Activated T-helper 1 cell treated with anti-CD3 and anti-CD28 coated beads, Interleukin-12 subunit alpha, Interleukin-12 subunit beta, Interleukin-2, Interleukin-4 antibody, amounts not matched to agents 30 ng/mL and 10 ng/mL and 1 ng/mL, durations not matched to agents 14 hours and 24 hours and 36 hours (primary cell): ENCODE data around the gene CDH4. TPM values are rescaled to one million over a fixed set of nuclear protein-coding genes. Genes with fewer than 3 reads are reported as not detected.

Experiments used
- DNase-seq: peaks from one replicate; pipeline ENCODE4 v3.0.0; 2021; ENCODE audit warnings: low spot score
- H3K27ac Mint-ChIP-seq: one replicate; pipeline ENCODE4 v1.8.0; 2021; ENCODE audit warnings: mild to moderate bottlenecking, mixed read lengths
- H3K27me3 Mint-ChIP-seq: one replicate; pipeline ENCODE4 v1.8.0; 2022; ENCODE audit warnings: mild to moderate bottlenecking, moderate library complexity, mixed read lengths; ENCODE audit not compliant: insufficient read depth
- H3K36me3 Mint-ChIP-seq: one replicate; pipeline ENCODE4 v1.8.0; 2021; ENCODE audit warnings: low read depth, mixed read lengths
- H3K4me1 Mint-ChIP-seq: one replicate; pipeline ENCODE4 v1.8.0; 2021; ENCODE audit warnings: low read depth, mixed read lengths
- H3K4me3 Mint-ChIP-seq: one replicate; pipeline ENCODE4 v1.8.0; 2021; ENCODE audit warnings: mild to moderate bottlenecking, moderate library complexity, mixed read lengths
- H3K9me3 Mint-ChIP-seq: one replicate; pipeline ENCODE4 v1.8.0; 2021; ENCODE audit warnings: mixed read lengths
- intact Hi-C: fragments of 100-400 bp; cut with micrococcal nuclease; formaldehyde crosslinking; loops from one replicate; pipeline ENCODE4 v1.15.1; 2024
- total RNA-seq: library from RNA; stranded (reverse); gene quantifications from 2 replicates; pipeline ENCODE4 v1.2.3, GENCODE V29; 2022

Gene CDH4
- total RNA-seq, 1 donor from 2014 or later: not detected

GRCh38 chr20:61234224-61234890, 17.7 kb upstream of the CDH4 start:
- Mint-ChIP-seq H3K4me1 (no peaks in the 10 kb centered on the region), H3K27me3 (no peaks in the 10 kb centered on the region), H3K4me3 (no peak overlapping the region), H3K27ac (no peak overlapping the region), H3K36me3 (no peaks in the 10 kb centered on the region), H3K9me3 (peaks cover 5% of the 10 kb centered on the region)
- intact Hi-C loops: no loop called here
- no peak for DNase-seq

- Mint-ChIP-seq H3K4me3 (no peak overlapping the region), H3K9me3 (peaks cover 24% of the 10 kb centered on the region), H3K27me3 (no peaks in the 10 kb centered on the region), H3K27ac (no peak overlapping the region), H3K36me3 (no peaks in the 10 kb centered on the region), H3K4me1 (no peaks in the 10 kb centered on the region)
- DNase-seq: no peak
- intact Hi-C loops: no loop called here
Observed at GRCh38 chr20:61236713-61237112, 15.3 kb upstream of the CDH4 start.

- no peak for DNase-seq
- Mint-ChIP-seq H3K4me3 (no peak overlapping the region), H3K9me3 (peaks cover 29% of the 10 kb centered on the region), H3K36me3 (no peaks in the 10 kb centered on the region), H3K27me3 (no peaks in the 10 kb centered on the region), H3K27ac (no peak overlapping the region), H3K4me1 (no peaks in the 10 kb centered on the region)
- intact Hi-C loops: no loop called here
Observed at GRCh38 chr20:61238813-61239212, 13.2 kb upstream of the CDH4 start.

GRCh38 chr20:61240814-61241213, 11.2 kb upstream of the CDH4 start:
- Mint-ChIP-seq H3K27ac (no peak overlapping the region), H3K9me3 (peaks cover 29% of the 10 kb centered on the region), H3K4me3 (no peak overlapping the region), H3K36me3 (no peaks in the 10 kb centered on the region), H3K27me3 (no peaks in the 10 kb centered on the region), H3K4me1 (no peaks in the 10 kb centered on the region)
- no peak for DNase-seq
- intact Hi-C loops: no loop called here

GRCh38 chr20:61244213-61244612, 7.8 kb upstream of the CDH4 start:
- no peaks in the 10 kb centered on the region for H3K4me1 Mint-ChIP-seq
- DNase-seq: no peak
- peaks cover 7% of the 10 kb centered on the region for H3K27me3 Mint-ChIP-seq
- H3K9me3 Mint-ChIP-seq: peaks cover 25% of the 10 kb centered on the region
- H3K36me3 Mint-ChIP-seq: no peaks in the 10 kb centered on the region
- H3K27ac Mint-ChIP-seq: no peak overlapping the region
- intact Hi-C loops: no loop called here
- H3K4me3 Mint-ChIP-seq: no peak overlapping the region

- peaks cover 6% of the 10 kb centered on the region for H3K9me3 Mint-ChIP-seq
- DNase-seq: no peak
- no peaks in the 10 kb centered on the region for H3K4me1 Mint-ChIP-seq
- no peak overlapping the region for H3K27ac Mint-ChIP-seq
- intact Hi-C loops: no loop called here
- no peaks in the 10 kb centered on the region for H3K36me3 Mint-ChIP-seq
- no peak overlapping the region for H3K4me3 Mint-ChIP-seq
- H3K27me3 Mint-ChIP-seq: peaks cover 19% of the 10 kb centered on the region
Observed at GRCh38 chr20:61246269-61246668, 5.8 kb upstream of the CDH4 start.

GRCh38 chr20:61249626-61250025, 2.4 kb upstream of the CDH4 start:
- H3K9me3 Mint-ChIP-seq: no peaks in the 10 kb centered on the region
- no peak overlapping the region for H3K4me3 Mint-ChIP-seq
- no peak overlapping the region for H3K27ac Mint-ChIP-seq
- H3K4me1 Mint-ChIP-seq: no peaks in the 10 kb centered on the region
- H3K27me3 Mint-ChIP-seq: peaks cover 32% of the 10 kb centered on the region
- no peak for DNase-seq
- peaks cover 1% of the 10 kb centered on the region for H3K36me3 Mint-ChIP-seq
- intact Hi-C loops: no loop called here

GRCh38 chr20:61252601-61253263, 671 bp downstream of the CDH4 start:
- H3K4me3 Mint-ChIP-seq: no peak overlapping the region
- H3K4me1 Mint-ChIP-seq: no peaks in the 10 kb centered on the region
- H3K36me3 Mint-ChIP-seq: peaks cover 1% of the 10 kb centered on the region
- H3K27me3 Mint-ChIP-seq: peaks cover 45% of the 10 kb centered on the region
- no peak overlapping the region for H3K27ac Mint-ChIP-seq
- DNase-seq: no peak
- intact Hi-C loops: no loop called here
- no peaks in the 10 kb centered on the region for H3K9me3 Mint-ChIP-seq

GRCh38 chr20:61253264-61253639, 1.2 kb downstream of the CDH4 start:
- H3K9me3 Mint-ChIP-seq: no peaks in the 10 kb centered on the region
- peaks cover 45% of the 10 kb centered on the region for H3K27me3 Mint-ChIP-seq
- no peak for DNase-seq
- intact Hi-C loops: no loop called here
- H3K27ac Mint-ChIP-seq: no peak overlapping the region
- no peaks in the 10 kb centered on the region for H3K4me1 Mint-ChIP-seq
- peaks cover 1% of the 10 kb centered on the region for H3K36me3 Mint-ChIP-seq
- no peak overlapping the region for H3K4me3 Mint-ChIP-seq

- Mint-ChIP-seq H3K4me3 (no peak overlapping the region), H3K36me3 (peaks cover 1% of the 10 kb centered on the region), H3K27me3 (peaks cover 42% of the 10 kb centered on the region), H3K4me1 (no peaks in the 10 kb centered on the region), H3K9me3 (no peaks in the 10 kb centered on the region), H3K27ac (no peak overlapping the region)
- DNase-seq: no peak
- intact Hi-C loops: no loop called here
Observed at GRCh38 chr20:61253640-61254511, 1.8 kb downstream of the CDH4 start.

- no peak overlapping the region for H3K27ac Mint-ChIP-seq
- no peaks in the 10 kb centered on the region for H3K9me3 Mint-ChIP-seq
- intact Hi-C loops: no loop called here
- DNase-seq: no peak
- peaks cover 33% of the 10 kb centered on the region for H3K27me3 Mint-ChIP-seq
- H3K36me3 Mint-ChIP-seq: peaks cover 1% of the 10 kb centered on the region
- no peaks in the 10 kb centered on the region for H3K4me1 Mint-ChIP-seq
- no peak overlapping the region for H3K4me3 Mint-ChIP-seq
Observed at GRCh38 chr20:61254881-61255626, 3.0 kb downstream of the CDH4 start.

- DNase-seq: no peak
- Mint-ChIP-seq H3K4me3 (no peak overlapping the region), H3K27me3 (peaks cover 26% of the 10 kb centered on the region), H3K36me3 (peaks cover 1% of the 10 kb centered on the region), H3K27ac (no peak overlapping the region), H3K9me3 (no peaks in the 10 kb centered on the region), H3K4me1 (no peaks in the 10 kb centered on the region)
- intact Hi-C loops: no loop called here
Observed at GRCh38 chr20:61256365-61256764, 4.3 kb downstream of the CDH4 start.
